Activated T-cell treated with anti-CD3 and anti-CD28 coated beads, Interleukin-2, amount 50 U/mL, for 24 hours (primary cell): ENCODE measurements around the gene MACROD2.

Experiments used
- DNase-seq: peaks from one replicate; pipeline ENCODE4 v3.0.0-alpha.2; 2020
- H3K27ac Mint-ChIP-seq: 2 replicates; pipeline ENCODE4 v1.8.0; 2020; ENCODE audit warnings: mild to moderate bottlenecking, mixed read lengths
- H3K27me3 Mint-ChIP-seq: 2 replicates; pipeline ENCODE4 v1.8.0; 2020; ENCODE audit warnings: mixed read lengths
- H3K36me3 Mint-ChIP-seq: 2 replicates; pipeline ENCODE4 v1.8.0; 2020; ENCODE audit warnings: low read depth, mixed read lengths
- H3K4me1 Mint-ChIP-seq: 2 replicates; pipeline ENCODE4 v1.8.0; 2020; ENCODE audit warnings: low read depth, mixed read lengths
- H3K4me3 Mint-ChIP-seq: 2 replicates; pipeline ENCODE4 v1.8.0; 2020; ENCODE audit warnings: mild to moderate bottlenecking, moderate library complexity, mixed read lengths
- H3K9me3 Mint-ChIP-seq: 2 replicates; pipeline ENCODE4 v1.8.0; 2020; ENCODE audit warnings: mixed read lengths

MACROD2 gene

DNA sequence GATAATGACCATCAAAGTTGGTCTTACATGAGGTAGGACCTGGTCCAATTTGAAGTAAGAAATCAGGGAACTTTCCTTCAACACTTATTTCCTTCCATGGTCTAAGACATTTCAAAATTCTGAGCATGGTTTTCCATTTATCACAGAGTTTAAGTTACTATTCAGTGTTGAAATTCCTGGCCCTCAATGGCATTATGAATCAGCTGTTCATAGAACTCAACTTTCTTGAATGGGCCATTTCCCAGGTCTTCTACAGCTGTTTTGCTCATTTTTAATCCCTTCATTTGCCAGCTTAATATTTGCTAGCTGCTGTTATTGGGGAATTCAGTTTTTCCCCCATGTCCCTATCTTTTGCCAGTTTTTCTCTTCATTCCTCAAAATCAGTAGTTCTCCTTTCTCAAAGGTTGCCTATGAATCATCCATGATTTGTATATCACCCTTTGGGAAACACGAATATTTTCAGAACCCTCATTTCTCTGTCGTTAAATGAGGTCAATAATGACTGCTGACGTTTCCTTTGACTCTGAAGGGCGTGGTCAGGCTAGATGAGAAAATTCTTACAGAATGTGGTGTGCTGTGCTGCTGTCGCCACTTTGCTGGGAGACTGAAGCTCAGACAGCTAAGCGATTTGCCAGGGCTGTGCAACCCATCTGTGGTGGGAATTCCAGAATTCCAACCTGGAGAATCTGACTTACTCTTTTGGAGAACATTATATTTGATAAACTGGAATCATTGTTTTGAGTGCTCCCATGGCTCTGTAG lies 558.6 kb downstream of the MACROD2 start:
- Mint-ChIP-seq H3K4me1 (no peaks in the 10 kb centered on the region), H3K4me3 (no peak overlapping the region), H3K27me3 (no peaks in the 10 kb centered on the region), H3K9me3 (peaks cover 8% of the 10 kb centered on the region), H3K36me3 (no peaks in the 10 kb centered on the region), H3K27ac (no peak overlapping the region)
- DNase-seq: no peak

- no peak overlapping the region for H3K4me3 Mint-ChIP-seq
- H3K27ac Mint-ChIP-seq: no peak overlapping the region
- H3K4me1 Mint-ChIP-seq: no peaks in the 10 kb centered on the region
- DNase-seq: no peak
- H3K36me3 Mint-ChIP-seq: no peaks in the 10 kb centered on the region
- H3K9me3 Mint-ChIP-seq: peaks cover 4% of the 10 kb centered on the region
- no peaks in the 10 kb centered on the region for H3K27me3 Mint-ChIP-seq
Measured at GRCh38 chr20:14555676-14556075, 560.4 kb downstream of the MACROD2 start.

- Mint-ChIP-seq H3K4me3 (no peak overlapping the region), H3K9me3 (peaks cover 4% of the 10 kb centered on the region), H3K27ac (no peak overlapping the region), H3K27me3 (no peaks in the 10 kb centered on the region), H3K4me1 (no peaks in the 10 kb centered on the region), H3K36me3 (no peaks in the 10 kb centered on the region)
- no peak for DNase-seq
Measured at GRCh38 chr20:14556206-14556605, 560.9 kb downstream of the MACROD2 start.

GRCh38 chr20:14559612-14560011 lies 564.3 kb downstream of the MACROD2 start:
- DNase-seq: no peak
- peaks cover 4% of the 10 kb centered on the region for H3K9me3 Mint-ChIP-seq
- no peak overlapping the region for H3K27ac Mint-ChIP-seq
- H3K4me1 Mint-ChIP-seq: no peaks in the 10 kb centered on the region
- no peak overlapping the region for H3K4me3 Mint-ChIP-seq
- H3K36me3 Mint-ChIP-seq: no peaks in the 10 kb centered on the region
- no peaks in the 10 kb centered on the region for H3K27me3 Mint-ChIP-seq

DNA sequence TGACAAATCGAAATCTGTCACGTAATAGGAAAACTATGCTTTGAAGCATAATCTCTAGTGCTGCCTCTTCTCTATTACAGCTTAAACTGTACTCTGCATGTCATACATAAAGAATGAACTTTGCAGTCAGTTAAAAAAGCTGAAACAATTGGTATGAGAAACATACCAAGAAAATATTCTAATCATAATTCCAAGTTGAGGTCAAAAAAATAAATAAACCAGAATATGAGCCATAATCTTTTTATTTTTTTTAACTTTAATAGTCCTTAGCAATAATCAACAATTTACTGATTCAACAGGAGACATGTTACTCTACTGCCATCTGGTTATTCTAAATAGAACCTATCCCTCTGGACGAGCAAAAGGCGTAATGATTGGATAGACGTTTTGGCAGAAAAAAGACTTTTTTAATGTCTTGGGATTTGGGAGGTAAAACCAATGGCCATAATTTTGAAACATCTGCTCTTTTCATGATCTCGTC lies 566.5 kb downstream of the MACROD2 start:
- Mint-ChIP-seq H3K9me3 (peaks cover 4% of the 10 kb centered on the region), H3K36me3 (no peaks in the 10 kb centered on the region), H3K4me3 (no peak overlapping the region), H3K4me1 (no peaks in the 10 kb centered on the region), H3K27me3 (no peaks in the 10 kb centered on the region), H3K27ac (no peak overlapping the region)
- DNase-seq: no peak

DNA sequence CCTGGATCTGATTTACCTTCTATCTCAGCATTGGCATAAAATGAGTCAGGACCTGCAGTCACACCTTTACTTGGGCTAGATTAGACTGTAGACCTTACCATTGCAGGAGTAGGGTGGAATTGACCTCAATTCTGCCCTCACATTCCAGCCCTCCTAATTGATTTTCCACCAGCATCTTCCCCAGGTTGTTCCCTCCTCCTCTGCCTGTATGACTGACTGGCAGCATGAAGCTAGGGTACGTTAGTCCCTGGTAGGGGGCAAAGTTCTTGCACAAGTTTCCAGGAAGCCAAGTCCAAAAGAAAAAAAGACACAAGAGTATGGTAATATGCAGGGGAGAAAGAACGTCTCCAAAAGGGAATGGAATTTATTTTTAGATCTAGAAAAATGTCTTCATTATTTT lies 567.7 kb downstream of the MACROD2 start:
- H3K27ac Mint-ChIP-seq: no peak overlapping the region
- H3K4me1 Mint-ChIP-seq: no peaks in the 10 kb centered on the region
- no peak overlapping the region for H3K4me3 Mint-ChIP-seq
- H3K36me3 Mint-ChIP-seq: no peaks in the 10 kb centered on the region
- H3K9me3 Mint-ChIP-seq: peaks cover 1% of the 10 kb centered on the region
- no peaks in the 10 kb centered on the region for H3K27me3 Mint-ChIP-seq
- DNase-seq: no peak

GRCh38 chr20:14566505-14566904 lies 571.2 kb downstream of the MACROD2 start:
- no peaks in the 10 kb centered on the region for H3K27me3 Mint-ChIP-seq
- H3K27ac Mint-ChIP-seq: no peak overlapping the region
- H3K36me3 Mint-ChIP-seq: no peaks in the 10 kb centered on the region
- no peak for DNase-seq
- peaks cover 2% of the 10 kb centered on the region for H3K9me3 Mint-ChIP-seq
- no peak overlapping the region for H3K4me3 Mint-ChIP-seq
- no peaks in the 10 kb centered on the region for H3K4me1 Mint-ChIP-seq

- Mint-ChIP-seq H3K4me3 (no peak overlapping the region), H3K36me3 (no peaks in the 10 kb centered on the region), H3K27me3 (no peaks in the 10 kb centered on the region), H3K4me1 (no peaks in the 10 kb centered on the region), H3K9me3 (peaks cover 2% of the 10 kb centered on the region), H3K27ac (no peak overlapping the region)
- DNase-seq: no peak
Measured at GRCh38 chr20:14568225-14568624, 572.9 kb downstream of the MACROD2 start.

DNA sequence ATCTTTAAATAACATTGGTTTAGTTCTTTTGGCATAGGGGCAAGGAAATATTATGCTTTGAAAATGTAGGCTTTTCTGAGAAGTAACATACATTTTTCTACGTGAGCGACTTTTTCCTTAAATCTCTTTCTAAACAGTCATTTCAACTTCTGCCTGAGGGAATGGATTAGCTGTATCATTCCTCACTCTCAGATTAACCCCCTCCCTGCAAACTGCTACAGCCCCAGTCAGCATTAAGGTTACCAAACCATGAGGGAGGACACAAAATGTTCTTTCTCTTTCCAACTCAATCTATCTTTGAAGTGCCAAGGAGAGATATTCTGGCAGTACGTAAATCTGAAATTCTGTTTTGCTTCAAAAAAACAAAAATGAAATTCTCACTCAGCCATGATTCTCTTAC lies 573.4 kb downstream of the MACROD2 start:
- H3K4me1 Mint-ChIP-seq: no peaks in the 10 kb centered on the region
- DNase-seq: no peak
- no peaks in the 10 kb centered on the region for H3K36me3 Mint-ChIP-seq
- H3K27ac Mint-ChIP-seq: no peak overlapping the region
- no peak overlapping the region for H3K4me3 Mint-ChIP-seq
- peaks cover 2% of the 10 kb centered on the region for H3K9me3 Mint-ChIP-seq
- no peaks in the 10 kb centered on the region for H3K27me3 Mint-ChIP-seq

DNA sequence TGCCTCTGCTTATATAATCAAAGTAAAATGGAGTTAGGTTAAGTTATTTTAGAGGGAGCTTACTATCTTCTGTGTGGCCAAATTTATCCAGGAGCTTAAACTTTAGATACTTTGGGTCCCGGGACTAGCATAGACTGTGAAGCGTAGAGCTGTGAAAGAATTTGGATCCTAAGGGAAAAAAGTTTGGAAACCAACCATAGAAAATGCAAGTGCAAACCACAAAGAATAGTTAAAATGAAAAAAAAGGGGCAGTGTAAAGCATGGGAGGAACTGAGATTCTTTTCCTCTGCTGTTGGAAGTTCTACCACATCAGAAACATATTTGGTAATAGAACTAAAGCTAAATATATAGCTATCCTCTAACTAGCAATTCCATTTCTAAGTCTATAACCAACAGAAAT lies 574.3 kb downstream of the MACROD2 start:
- peaks cover 2% of the 10 kb centered on the region for H3K9me3 Mint-ChIP-seq
- H3K27ac Mint-ChIP-seq: no peak overlapping the region
- no peaks in the 10 kb centered on the region for H3K36me3 Mint-ChIP-seq
- H3K4me3 Mint-ChIP-seq: no peak overlapping the region
- H3K27me3 Mint-ChIP-seq: no peaks in the 10 kb centered on the region
- no peak for DNase-seq
- no peaks in the 10 kb centered on the region for H3K4me1 Mint-ChIP-seq

GRCh38 chr20:14570811-14571210 lies 575.5 kb downstream of the MACROD2 start:
- Mint-ChIP-seq H3K4me3 (no peak overlapping the region), H3K27ac (no peak overlapping the region), H3K9me3 (peaks cover 3% of the 10 kb centered on the region), H3K4me1 (no peaks in the 10 kb centered on the region), H3K36me3 (no peaks in the 10 kb centered on the region), H3K27me3 (no peaks in the 10 kb centered on the region)
- no peak for DNase-seq

- H3K27ac Mint-ChIP-seq: no peak overlapping the region
- H3K9me3 Mint-ChIP-seq: peaks cover 7% of the 10 kb centered on the region
- H3K27me3 Mint-ChIP-seq: no peaks in the 10 kb centered on the region
- no peaks in the 10 kb centered on the region for H3K4me1 Mint-ChIP-seq
- no peak for DNase-seq
- H3K36me3 Mint-ChIP-seq: no peaks in the 10 kb centered on the region
- no peak overlapping the region for H3K4me3 Mint-ChIP-seq
Measured at GRCh38 chr20:14573676-14574075, 578.4 kb downstream of the MACROD2 start.

DNA sequence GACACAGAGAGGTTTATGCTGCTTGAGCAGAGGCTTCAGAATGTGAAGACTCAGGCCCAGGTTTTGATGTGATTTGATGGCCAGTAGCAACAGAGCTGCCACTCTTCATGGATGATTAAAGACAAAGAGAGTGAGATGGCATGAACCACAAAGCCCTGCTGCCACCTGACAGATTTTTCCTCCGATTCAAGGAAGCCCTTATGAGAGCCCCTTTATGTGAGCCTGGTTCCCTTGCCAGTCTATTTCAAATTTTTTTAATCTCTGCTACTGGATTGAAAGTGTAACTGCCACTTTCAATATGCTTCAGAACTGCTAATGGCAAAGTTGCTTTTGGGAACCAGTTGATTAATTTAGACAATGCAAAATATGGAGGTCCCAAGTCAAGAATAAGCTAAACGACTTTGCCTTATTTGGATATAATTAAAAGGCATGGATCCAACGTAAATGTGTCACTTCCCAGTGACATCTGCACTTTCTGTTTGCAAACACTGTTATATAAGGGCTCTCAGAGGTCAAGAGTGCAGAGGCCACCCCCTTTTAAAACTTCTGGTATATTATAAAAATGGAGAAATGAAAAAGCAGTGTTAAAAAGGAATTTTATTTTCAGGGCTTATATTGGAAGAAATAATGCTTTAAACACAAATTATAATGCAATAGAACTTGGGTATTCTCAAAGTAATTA lies 581.0 kb downstream of the MACROD2 start:
- Mint-ChIP-seq H3K4me3 (no peak overlapping the region), H3K27ac (no peak overlapping the region), H3K27me3 (no peaks in the 10 kb centered on the region), H3K9me3 (peaks cover 7% of the 10 kb centered on the region), H3K36me3 (no peaks in the 10 kb centered on the region), H3K4me1 (no peaks in the 10 kb centered on the region)
- DNase-seq: no peak

DNA sequence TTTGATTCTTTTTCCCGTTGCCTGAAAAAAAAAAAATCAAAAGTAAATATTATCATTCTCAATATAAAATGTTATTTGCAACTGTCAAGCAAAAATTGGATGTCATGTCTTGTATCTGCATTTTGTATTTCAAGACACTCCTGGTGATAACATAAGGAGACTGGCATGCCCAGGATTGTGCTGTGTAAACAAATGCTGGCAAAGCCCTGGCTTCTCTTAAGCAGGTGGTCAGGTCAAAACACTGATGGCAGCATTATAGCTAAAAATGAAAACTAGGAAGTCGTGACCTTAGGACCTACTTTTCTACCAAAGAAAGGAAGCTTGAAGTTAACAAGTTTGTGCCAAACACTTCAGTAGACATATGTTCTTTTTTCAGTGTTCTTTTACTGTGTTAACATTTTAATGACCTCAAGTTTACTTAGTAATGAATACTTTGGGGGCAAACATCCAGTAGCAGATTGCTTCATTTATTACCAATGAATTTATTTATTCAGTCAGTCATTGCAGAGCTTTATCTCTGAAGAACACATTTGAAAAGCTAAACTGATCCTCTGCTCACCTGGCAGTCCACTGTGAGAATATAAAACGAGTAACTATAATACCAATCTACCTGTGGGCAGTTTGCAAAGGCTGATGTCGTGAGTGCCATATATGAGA lies 585.2 kb downstream of the MACROD2 start:
- Mint-ChIP-seq H3K4me3 (no peak overlapping the region), H3K27me3 (no peaks in the 10 kb centered on the region), H3K36me3 (no peaks in the 10 kb centered on the region), H3K4me1 (no peaks in the 10 kb centered on the region), H3K27ac (no peak overlapping the region), H3K9me3 (peaks cover 13% of the 10 kb centered on the region)
- no peak for DNase-seq

DNA sequence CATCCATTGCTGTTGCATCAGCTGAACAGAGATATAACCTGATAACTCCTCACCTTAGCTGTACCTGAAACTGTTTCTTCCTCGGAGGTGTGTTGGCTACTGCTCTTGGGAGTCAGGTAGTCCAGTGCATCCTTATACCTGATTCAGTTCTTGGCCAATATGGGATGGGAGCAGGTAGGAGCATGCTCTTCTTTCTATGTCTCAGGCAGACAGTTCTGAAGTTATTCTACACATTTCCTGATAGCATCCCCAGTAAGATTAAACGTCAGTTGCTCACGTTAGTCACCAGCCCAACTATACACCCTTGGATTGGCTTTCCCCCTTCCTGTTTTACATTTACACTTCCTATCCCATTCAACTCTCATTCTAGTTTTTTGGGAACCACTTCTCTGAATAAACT lies 586.4 kb downstream of the MACROD2 start:
- peaks cover 9% of the 10 kb centered on the region for H3K9me3 Mint-ChIP-seq
- H3K4me3 Mint-ChIP-seq: no peak overlapping the region
- H3K36me3 Mint-ChIP-seq: no peaks in the 10 kb centered on the region
- DNase-seq: no peak
- H3K27ac Mint-ChIP-seq: no peak overlapping the region
- H3K4me1 Mint-ChIP-seq: no peaks in the 10 kb centered on the region
- H3K27me3 Mint-ChIP-seq: no peaks in the 10 kb centered on the region
